D721Med (cell line): ENCODE measurements around the gene TPRA1.
"Not testable (repeated sequence)": the region's sequence is repeated elsewhere in the genome, so short reads cannot be mapped to it uniquely, and the experiment has no call there.

Experiments
- DNase-seq: peaks from one replicate; pipeline ENCODE4 v3.0.0; 2011; ENCODE audit warnings: low spot score; ENCODE audit not compliant: insufficient read length
- FAIRE-seq: peaks from 2 replicates; lab custom pipeline; 2011; peaks lifted over from hg19 to GRCh38; lab: Jason Lieb, UNC
- CTCF ChIP-seq: IDR thresholded peaks from 2 replicates; pipeline ENCODE4 v1.5.1; 2012; ENCODE audit warnings: mild to moderate bottlenecking, control low read depth; ENCODE audit not compliant: insufficient read depth; ENCODE audit errors: missing control alignments

The TPRA1 gene

GRCh38 chr3:127607675-127608361, 17.3 kb upstream of the TPRA1 start:
- DNase-seq: no peak
- no peak for FAIRE-seq
- TF ChIP-seq CTCF: no peak

- FAIRE-seq (no peak), DNase-seq (no peak)
- no peak for TF ChIP-seq CTCF
Measured at GRCh38 chr3:127606981-127607595, 16.6 kb upstream of the TPRA1 start.

GRCh38 chr3:127606086-127606805, 15.7 kb upstream of the TPRA1 start:
- no peak for TF ChIP-seq CTCF
- DNase-seq (no peak), FAIRE-seq (no peak)

- not testable (repeated sequence) for DNase-seq, FAIRE-seq
Measured at GRCh38 chr3:127605547-127605946, 15.0 kb upstream of the TPRA1 start.

GRCh38 chr3:127604546-127605165, 14.1 kb upstream of the TPRA1 start:
- no peak for TF ChIP-seq CTCF
- DNase-seq: no peak

GRCh38 chr3:127604035-127604434, 13.5 kb upstream of the TPRA1 start:
- FAIRE-seq: no peak
- TF ChIP-seq CTCF: no peak
- DNase-seq: no peak

More at GRCh38 chr3:127604546-127605165, 14.1 kb upstream of the TPRA1 start:
- no peak for FAIRE-seq

GRCh38 chr3:127600749-127601456, 10.4 kb upstream of the TPRA1 start:
- DNase-seq (no peak), FAIRE-seq (no peak)
- no peak for TF ChIP-seq CTCF
